Keratinocyte (primary cell): ENCODE results near the gene ZMYND19.

ENCODE experiments used
- CTCF ChIP-seq, 3 experiments: IDR thresholded peaks in 1 of 3; conservative IDR thresholded peaks in 1 of 3; optimal IDR thresholded peaks in 1 of 3; 2 replicates in 2 of 3; 3 replicates in 1 of 3; pipeline versions ENCODE3 to v1.5.1; 2011; ENCODE audit warnings: low read length in 3 of 3, mild to moderate bottlenecking in 3 of 3, moderate library complexity in 2 of 3, control low read depth in 1 of 3, inconsistent platforms in 1 of 3; ENCODE audit not compliant: insufficient read depth in 2 of 3; ENCODE audit errors: extremely low read depth in 1 of 3
- EZH2 ChIP-seq: IDR thresholded peaks from one replicate; pipeline ENCODE4 v1.6.1; 2012; ENCODE audit warnings: inconsistent platforms, mild to moderate bottlenecking, low read length, moderate library complexity

DNA sequence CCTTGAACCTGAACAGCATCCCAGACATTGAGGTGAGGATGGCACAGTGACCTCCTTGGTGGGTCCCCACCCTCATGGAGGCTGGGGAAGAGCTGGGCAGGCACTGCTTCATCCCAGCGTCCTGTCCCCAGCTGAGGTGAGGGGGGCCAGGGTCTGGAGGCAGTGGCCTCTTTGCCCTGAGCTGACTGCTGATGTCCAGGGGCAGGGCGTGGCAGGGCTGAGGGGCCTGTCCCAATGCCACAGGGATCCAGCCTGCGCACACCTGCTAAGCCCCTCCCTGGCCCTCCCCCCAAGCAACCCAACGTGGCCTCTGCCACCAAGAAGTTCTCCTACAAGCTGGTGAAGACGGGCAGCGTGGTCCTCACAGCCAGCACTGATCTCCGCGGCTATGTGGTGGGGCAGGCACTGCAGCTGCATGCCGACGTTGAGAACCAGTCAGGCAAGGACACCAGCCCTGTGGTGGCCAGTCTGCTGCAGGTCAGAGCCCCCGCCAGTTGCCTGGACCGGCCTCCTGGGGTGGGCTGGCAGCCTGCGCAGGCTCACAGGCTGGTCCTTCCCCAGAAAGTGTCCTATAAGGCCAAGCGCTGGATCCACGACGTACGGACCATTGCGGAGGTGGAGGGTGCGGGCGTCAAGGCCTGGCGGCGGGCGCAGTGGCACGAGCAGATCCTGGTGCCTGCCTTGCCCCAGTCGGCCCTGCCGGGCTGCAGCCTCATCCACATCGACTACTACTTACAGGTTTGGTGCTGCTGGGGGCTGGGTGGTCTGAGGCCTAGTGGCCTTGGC lies 23.6 kb upstream of the ZMYND19 start:
- TF ChIP-seq CTCF (optimal IDR thresholded peaks at IDR 0.05 in 1 of 3, IDR thresholded peaks at IDR 0.05 in 1 of 3, conservative IDR thresholded peaks at IDR 0.05 in 1 of 3; ENCODE audit: extremely low read depth in 1 of 3, insufficient read depth in 2 of 3, low read length in 3 of 3) (no peak), EZH2 (no peak)
